Omental fat pad (tissue), 4 donors: ENCODE data around the gene SH3GL1. TPM values are rescaled to one million over a fixed set of nuclear protein-coding genes. Genes with fewer than 3 reads are reported as not detected.
A peak's percentile ranks its signal among the peaks of the same experiment; 100 is the strongest.

Experiments used
- ATAC-seq: fragments of 150-250 bp; one replicate; pipeline ENCODE4 v1.9.1; 2016; ENCODE audit warnings: mild to moderate bottlenecking, moderate library complexity; ENCODE audit not compliant: low FRiP score
- DNase-seq: peaks from one replicate; pipeline ENCODE4 v3.0.0-alpha.2; 2019; ENCODE audit warnings: low spot score
- total RNA-seq, 4 donors: library from RNA; depleted of rRNA; stranded (reverse); fragments of >200 nt; gene quantifications; one replicate each; pipeline ENCODE4 v1.1.0, GENCODE V29; 2016
- TF ChIP-seq, protein P1 (sequence below), 3 donors: fragments of 450-650 bp; IDR thresholded peaks; one replicate each; pipeline ENCODE4 v1.5.1; 2016 to 2017; ENCODE audit warnings: antibody characterized with exemption in 3 of 3, mild to moderate bottlenecking in 3 of 3, moderate library complexity in 2 of 3

SH3GL1 gene
- total RNA-seq, 4 donors from 2014 or later, result 38.0 to 54.9 (median 48.2) TPM

DNA sequence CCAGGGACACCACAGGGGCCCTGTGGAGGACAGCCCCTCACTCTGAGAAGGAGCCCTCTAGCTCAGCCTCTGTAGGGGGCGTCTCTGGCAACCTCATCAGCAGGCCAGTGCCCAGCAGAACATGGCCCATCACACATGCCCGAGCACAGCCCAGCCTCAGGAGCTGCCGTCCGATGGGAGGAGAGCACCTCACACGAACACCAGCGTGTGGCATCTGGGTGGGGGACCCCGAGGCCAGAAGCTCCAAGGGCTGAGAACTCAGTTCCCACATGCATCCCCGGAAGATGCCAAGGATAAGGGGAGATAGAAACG is 11.3 kb downstream of the SH3GL1 start:
- DNase-seq, result no peak
- ATAC-seq, result no peak
- TF ChIP-seq, protein P1, sequence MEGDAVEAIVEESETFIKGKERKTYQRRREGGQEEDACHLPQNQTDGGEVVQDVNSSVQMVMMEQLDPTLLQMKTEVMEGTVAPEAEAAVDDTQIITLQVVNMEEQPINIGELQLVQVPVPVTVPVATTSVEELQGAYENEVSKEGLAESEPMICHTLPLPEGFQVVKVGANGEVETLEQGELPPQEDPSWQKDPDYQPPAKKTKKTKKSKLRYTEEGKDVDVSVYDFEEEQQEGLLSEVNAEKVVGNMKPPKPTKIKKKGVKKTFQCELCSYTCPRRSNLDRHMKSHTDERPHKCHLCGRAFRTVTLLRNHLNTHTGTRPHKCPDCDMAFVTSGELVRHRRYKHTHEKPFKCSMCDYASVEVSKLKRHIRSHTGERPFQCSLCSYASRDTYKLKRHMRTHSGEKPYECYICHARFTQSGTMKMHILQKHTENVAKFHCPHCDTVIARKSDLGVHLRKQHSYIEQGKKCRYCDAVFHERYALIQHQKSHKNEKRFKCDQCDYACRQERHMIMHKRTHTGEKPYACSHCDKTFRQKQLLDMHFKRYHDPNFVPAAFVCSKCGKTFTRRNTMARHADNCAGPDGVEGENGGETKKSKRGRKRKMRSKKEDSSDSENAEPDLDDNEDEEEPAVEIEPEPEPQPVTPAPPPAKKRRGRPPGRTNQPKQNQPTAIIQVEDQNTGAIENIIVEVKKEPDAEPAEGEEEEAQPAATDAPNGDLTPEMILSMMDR (IDR thresholded peaks at IDR 0.05), result no peak

DNA sequence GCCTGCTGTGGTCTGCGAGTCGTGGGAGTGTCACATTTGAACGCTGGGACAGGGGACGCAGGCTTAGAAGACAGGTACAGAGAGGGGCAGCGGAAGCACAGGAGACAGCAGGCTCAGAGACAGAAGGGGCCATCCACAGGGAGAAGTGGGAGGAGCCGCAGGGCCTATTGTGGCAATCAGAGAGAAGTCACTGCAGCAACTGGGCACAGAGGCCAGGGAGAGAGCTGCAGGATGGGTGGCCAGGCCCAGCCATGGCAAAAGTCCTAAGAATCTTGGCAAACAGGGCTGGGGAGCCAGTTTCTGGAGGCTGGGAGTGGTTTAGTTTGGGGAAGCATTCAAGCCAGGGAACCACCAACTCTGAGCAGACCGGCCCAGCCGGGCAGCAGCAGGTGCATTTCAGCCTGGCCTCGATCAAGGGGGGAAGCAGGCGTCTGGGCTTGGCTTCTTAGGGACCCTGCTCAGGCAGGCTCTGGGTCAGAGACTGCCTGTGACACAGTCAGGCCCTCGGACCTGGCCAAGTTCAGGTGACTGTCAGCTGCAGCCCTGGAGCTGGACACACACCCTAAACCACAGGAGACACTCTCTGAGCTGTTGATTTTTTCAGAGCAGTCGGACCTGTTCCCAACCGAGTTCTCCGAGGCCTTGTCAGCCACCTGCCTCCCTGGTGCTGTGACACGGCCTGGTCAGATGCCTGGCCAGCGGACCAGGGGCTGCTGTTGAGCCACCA is 11.8 kb downstream of the SH3GL1 start:
- TF ChIP-seq, protein P1 (IDR thresholded peaks at IDR 0.05), result no peak
- no peak for DNase-seq

DNA sequence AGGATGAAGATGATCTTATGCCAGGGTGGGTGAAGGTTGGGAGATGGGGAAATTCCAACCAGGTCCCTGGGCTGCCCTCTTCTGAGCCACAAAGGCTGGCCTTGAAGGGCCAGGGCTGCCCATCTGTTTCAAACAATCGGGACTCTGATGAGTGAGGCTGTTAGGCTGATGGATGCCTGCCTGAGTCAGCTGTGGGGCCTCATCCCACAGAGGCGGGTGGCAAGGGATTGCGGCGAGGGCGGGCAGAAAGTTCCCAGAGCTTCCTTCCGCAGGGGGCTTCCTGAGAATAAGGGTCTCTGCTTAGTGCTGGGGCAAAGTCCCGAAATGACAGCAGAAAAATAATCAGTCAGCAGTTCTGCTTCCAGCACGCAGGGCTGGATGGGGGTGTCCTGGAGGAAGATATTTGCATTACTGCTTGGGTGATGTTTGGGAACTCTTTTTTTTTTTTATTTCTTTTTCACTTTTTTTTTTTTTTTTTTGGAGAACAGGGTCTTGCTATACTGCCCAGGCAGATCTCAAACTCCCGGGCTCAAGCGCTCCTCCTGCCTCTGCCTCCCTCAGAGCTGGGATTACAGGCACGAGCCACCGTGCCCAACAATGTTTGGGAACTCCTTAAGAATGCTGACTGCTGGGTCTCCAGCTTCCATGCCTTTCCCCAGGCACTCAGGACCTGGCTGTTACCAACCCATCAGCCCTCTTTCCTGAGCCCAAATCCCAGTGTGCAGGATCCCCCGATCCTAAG is 14.1 kb downstream of the SH3GL1 start:
- no peak for ATAC-seq
- TF ChIP-seq, protein P1 (IDR thresholded peaks at IDR 0.05), result no peak
- no peak for DNase-seq

More for the DNA sequence above, 11.8 kb downstream of the SH3GL1 start:
- ATAC-seq, result no peak

DNA sequence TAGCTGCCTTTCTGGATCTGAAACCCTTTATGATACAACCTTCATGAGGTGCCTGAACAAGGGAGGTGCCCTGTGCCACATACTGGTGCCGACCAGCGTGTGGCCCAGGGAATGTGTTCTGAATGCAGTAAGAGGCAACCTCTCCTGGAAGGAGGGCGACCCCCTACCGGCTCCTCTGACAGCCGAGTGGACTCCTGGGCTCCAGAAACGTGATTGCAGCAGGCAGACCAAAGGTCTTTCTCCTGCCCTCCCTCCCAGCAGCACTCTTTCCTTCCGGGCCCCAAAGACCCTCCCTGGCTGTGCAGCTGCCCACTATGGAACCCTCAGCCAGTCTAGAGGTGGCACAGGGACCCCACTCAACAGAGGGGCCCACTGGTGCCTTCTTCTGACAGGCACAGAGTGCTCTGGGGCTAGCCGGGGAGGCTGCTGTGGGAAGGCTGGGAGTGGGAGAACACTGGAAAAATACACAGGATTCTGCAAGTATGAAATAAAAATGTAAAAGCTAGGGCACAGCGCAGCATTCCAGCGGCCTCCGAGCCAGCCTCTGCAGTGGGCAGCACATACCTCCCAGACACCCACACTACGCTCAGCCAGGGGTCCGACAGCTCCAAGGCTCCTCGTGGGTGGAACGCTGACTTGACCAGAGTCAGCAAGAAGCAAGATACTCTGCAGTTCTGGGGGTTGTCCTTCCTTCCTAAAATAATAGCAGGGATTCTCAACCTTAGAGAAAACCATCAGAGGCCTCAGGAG is 14.9 kb downstream of the SH3GL1 start:
- TF ChIP-seq, protein P1 (IDR thresholded peaks at IDR 0.05), result no peak
- DNase-seq, result no peak
- ATAC-seq, result no peak

DNA sequence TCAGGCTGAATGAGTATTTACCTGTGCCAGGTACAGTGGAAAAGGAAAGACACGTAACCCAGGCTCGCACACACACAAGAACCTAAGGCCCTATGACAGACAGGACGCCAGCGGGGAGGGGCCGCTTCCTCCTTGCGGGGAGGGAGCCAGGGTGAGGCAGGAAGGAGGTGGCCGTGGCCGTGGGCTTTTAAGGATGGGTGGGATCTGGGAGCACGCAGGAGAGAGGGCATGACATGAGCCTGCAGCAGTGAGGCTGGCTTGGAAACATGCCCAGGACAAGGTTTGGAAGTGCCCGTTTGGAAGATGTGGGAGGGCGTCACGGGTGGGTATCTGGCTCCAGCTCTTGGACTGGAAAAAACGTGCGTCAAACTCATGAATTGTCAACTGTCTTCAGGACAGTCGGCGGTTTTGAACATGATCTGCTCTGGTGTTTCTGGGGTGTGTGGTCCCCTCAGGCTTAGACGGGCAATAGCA is 20.1 kb downstream of the SH3GL1 start:
- DNase-seq, result peak; percentile 36
- no peak for ATAC-seq
- TF ChIP-seq, protein P1 (IDR thresholded peaks at IDR 0.05), result no peak

DNA sequence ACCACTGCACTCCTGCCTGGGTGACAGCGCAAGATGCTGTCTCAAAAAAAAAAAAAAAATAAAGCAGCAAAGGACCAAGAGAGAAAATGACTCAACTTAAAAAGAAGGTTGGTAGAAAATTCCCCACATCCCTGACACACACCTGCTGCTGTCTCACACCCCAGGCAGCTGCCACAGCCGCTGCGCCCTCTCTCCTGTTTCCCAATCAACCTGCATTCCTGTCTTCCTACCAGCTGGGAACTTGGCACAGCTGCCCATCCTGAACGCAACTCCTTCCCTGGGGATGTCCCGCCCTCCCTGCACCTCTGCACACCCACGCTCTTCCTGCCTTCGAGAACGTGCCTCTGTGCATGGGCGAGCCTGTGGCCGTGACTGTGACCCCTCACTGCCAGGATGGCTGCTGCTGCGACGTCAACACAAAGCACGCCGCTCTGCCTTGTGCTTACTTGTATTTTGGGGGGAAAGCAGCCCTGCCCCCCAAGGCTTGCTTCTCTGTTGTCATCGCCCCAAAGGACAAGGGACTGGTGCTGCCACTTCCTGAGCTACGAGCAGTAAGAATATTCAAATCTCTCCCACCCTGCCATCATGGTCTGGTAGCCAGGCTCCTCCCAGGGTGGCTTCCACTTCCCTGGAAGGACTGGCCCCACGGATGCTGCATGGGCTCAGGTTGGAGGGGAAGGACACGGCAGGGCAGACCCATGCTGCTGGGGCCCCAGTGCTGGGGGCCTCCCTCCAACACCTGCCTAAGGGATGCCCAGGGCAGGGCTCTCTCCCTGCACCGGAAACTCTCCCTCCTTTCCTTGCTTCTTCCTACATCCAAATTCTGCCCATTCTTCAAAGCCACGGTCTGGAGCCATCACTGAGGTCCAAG is 20.7 kb downstream of the SH3GL1 start:
- peak; percentile 43 for DNase-seq
- peak; percentile 71 for ATAC-seq
- TF ChIP-seq, protein P1 (IDR thresholded peaks at IDR 0.05), result no peak
